GM18508 (cell line): ENCODE measurements around the gene TMEM87B.
"Not testable (repeated sequence)": the region's sequence is repeated elsewhere in the genome, so short reads cannot be mapped to it uniquely, and the experiment has no call there.

Experiments
- ATAC-seq: cut with Tn5 transposase; IDR thresholded peaks from one replicate; pipeline ENCODE4 v1.9.1; 2021; ENCODE audit warnings: moderate number of reproducible peaks; ENCODE audit not compliant: insufficient read depth, unreplicated experiment

TMEM87B gene

DNA sequence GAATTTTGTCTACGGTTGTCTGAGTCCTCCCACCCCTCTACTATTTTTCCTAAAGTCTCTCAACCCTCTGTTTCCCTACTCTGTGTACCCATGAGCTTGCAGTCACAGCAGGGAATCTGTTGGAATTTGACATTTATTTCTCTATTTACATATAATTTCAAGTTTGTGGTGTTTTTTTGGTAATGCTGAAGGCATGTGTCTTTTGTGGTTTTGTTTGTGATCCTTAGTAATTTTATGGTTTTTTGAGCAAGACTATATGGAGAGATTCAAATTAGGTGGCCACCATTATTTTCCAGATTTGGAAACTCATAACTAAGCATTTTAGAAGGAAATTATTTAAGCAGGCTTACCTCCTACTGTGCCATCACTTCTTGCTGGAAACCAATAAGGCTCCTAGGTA, 55.9 kb downstream of the TMEM87B start:
- no peak for ATAC-seq

DNA sequence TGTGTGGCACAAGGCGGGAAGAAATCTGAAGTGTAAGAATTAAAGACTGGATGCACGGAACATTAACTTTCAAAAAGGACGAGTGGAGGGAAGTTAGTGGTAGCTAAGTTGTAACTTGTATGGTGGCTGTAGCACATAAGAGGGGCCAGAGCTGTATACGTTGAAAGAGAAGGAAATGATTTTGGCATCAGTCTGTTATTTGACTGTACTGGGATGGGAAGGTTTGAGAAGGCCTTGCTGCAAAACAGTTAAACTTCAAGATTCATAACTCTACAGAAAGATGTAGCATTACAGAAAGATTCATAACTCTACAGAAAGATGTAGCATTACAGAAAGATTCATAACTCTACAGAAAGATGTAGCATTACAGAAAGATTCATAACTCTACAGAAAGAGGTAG, 58.3 kb downstream of the TMEM87B start:
- ATAC-seq: not testable (repeated sequence)

DNA sequence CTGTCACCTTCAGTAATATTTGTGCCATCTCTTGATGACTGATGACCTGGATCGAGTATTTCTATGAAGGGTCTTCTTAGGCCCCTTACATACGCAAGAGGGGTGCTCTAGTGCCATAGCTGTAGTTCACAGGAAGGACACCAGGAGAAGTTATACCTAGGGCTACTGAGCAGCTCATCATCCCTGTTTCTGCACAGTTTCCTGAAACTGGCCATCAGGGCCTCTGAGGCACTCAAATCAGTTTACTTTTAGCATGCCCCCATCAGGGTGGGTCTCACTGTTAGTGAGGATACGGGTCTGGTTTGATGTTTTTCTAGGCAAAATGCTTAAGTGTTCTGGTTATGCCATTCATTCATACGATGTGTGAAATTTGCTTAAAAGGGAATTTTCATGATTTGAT, 63.1 kb downstream of the TMEM87B start:
- no peak for ATAC-seq

DNA sequence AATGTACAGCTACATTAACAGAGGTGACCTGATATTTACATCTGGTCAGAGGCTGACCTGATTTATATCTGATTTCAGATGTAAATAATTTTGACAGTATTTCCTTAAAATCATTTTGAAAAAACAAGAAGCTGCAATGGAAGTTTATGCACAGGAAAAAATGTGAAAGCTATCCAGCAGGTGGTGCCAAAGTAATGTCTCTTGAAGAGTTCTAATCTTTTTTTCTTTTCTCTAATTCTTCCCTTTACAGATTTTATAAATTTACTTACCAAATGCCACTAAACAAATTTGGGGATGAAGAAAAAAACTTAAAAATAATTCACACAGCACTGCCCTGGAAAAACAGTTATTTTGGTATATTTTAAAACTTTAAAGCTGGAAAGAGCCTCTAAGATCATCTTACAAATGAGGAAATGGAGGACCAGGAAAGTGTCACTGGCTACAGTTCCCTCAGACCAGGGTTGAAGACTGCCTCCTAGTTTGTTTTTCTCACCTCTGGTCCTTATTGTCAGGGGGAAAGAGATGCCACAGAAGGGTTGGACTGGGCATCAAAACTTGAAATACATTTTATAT, 66.7 kb downstream of the TMEM87B start:
- no peak for ATAC-seq

DNA sequence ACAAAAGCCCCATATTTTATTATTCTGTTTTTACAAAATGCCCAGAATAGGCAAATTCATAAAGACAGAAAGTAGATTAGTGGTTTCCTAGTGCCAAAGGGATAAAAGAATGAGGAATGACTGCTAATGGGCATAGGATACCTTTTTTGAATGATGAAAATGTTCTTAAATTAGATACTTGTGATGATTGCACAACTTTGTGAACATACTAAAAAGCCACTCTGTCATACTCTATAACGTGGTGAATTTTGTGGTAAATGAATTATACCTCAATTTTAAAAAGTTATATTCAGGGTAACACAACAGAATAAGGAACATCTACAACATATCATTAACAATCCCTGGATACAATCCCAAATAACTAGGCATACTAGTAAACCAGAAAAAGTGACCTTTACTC, 74.0 kb downstream of the TMEM87B start:
- no peak for ATAC-seq

DNA sequence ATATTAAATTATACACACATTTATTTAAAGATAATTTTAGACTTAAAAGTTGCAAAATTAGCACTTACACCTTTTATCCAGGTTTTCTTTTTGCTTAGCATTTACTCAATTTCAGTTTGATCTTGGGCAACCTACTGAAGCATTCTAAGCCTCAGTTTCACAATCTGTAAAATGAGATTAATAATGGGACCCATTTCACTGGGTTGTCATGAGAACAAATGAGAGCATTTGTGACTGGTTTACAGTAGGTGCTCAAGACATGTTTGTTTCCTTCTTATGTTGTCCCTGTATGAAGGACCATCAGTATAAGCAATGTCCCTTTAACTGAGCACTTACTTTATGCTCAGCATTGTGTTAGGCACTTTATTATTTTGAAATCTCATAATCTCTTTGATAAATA, 78.3 kb downstream of the TMEM87B start:
- ATAC-seq: no peak

- no peak for ATAC-seq
Observed at GRCh38 chr2:112134120-112134519, 79.1 kb downstream of the TMEM87B start.

DNA sequence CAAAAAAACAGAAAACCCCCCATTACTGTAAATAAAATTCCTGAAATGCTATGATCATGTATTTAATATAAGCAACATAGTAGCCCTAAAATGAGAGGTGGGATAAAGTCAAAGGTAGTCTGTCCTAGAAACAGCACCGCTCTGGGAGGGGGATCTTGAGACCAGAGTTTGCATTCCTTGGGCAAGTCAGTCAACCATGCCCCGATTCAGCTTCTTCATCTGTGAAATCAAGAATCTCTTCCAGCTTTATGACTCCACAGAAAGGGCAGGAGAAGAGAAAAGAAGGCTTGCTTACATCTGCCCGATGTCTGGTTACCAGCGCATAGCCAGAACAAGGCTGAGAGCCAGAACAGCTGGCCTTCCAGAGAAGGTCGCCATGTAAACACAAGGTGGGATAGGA, 81.0 kb downstream of the TMEM87B start:
- no peak for ATAC-seq

DNA sequence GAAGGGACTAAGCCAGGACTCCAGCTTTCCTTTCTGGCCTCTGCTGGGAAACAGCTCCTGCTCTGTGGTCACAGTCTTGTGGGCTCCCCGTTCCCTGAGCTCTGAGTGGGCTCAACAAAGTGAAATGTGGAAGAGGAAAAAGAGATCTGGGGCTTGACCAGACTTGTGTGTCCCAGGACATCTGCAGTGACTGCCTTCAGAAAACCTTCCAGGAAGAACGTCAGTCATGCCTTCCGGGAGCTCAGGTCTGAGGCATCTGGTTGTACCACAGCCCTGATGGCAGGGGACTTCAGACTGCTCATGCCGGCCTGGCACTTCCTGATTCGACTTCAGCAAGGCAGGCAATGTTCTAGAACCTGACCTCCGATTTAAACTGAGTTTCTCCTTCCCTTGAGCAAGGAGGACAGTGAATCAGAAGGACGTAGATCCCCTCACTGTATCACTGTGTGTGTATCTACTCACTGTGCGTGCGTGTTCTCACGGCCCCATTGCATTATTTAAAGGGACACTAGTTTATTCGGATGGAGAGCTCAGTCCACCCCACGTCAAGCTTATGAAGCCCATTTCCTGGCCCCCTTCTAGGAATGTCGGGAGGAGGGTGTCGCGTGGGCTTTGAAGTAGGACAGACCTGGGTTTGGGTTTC, 82.6 kb downstream of the TMEM87B start:
- ATAC-seq: no peak

- no peak for ATAC-seq
Observed at GRCh38 chr2:112138159-112139032, 83.3 kb downstream of the TMEM87B start, which contains the start of gene FBLN7. FBLN7 (plus strand) TSS chr2:112138385; CDS start chr2:112138656, 271 bp downstream.

DNA sequence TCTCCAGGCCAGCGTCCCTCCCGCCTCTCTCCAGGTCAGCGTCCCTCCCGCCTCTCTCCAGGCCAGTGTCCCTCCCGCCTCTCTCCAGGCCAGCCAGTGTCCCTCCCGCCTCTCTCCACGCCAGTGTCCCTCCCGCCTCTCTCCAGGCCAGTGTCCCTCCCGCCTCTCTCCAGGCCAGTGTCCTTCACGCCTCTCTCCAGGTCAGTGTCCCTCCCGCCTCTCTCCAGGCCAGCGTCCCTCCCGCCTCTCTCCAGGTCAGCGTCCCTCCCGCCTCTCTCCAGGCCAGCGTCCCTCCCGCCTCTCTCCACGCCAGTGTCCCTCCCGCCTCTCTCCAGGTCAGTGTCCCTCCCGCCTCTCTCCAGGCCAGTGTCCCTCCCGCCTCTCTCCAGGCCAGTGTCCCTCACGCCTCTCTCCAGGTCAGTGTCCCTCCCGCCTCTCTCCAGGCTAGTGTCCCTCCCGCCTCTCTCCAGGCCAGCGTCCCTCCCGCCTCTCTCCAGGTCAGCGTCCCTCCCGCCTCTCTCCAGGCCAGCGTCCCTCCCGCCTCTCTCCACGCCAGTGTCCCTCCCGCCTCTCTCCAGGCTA, 84.1 kb downstream of the TMEM87B start:
- not testable (repeated sequence) for ATAC-seq

DNA sequence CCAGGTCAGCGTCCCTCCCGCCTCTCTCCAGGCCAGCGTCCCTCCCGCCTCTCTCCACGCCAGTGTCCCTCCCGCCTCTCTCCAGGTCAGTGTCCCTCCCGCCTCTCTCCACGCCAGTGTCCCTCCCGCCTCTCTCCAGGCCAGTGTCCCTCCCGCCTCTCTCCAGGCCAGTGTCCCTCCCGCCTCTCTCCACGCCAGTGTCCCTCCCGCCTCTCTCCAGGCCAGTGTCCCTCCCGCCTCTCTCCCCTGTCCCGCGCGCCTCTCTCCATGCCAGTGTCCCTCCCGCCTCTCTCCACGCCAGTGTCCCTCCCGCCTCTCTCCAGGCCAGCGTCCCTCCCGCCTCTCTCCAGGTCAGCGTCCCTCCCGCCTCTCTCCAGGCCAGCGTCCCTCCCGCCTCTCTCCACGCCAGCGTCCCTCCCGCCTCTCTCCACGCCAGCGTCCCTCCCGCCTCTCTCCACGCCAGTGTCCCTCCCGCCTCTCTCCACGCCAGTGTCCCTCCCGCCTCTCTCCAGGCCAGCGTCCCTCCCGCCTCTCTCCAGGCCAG, 84.7 kb downstream of the TMEM87B start:
- ATAC-seq: not testable (repeated sequence)

DNA sequence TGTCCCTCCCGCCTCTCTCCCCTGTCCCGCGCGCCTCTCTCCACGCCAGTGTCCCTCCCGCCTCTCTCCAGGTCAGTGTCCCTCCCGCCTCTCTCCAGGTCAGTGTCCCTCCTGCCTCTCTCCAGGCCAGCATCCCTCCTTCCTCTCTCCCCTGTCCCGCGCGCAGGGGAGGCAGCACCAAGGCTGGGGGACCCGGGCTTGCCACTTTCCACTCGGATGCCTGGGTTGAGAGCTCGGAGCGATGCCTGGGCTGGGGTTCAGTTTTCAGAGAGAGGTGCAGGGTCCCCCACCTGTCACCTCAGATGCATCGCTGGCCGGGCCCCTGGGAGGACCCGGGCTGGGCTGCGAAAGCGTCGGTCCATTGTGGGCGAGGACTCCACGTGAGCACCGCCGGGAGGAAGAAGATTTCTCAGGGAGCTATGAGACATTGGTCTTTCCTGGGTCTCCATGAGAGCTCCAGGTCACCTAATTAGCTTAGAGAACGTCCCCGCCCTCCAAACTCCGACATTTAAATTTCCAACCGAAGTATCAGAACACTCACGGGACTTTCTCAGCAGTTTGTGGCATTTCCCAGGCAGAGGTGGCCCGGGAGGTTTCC, 85.2 kb downstream of the TMEM87B start:
- ATAC-seq: no peak

DNA sequence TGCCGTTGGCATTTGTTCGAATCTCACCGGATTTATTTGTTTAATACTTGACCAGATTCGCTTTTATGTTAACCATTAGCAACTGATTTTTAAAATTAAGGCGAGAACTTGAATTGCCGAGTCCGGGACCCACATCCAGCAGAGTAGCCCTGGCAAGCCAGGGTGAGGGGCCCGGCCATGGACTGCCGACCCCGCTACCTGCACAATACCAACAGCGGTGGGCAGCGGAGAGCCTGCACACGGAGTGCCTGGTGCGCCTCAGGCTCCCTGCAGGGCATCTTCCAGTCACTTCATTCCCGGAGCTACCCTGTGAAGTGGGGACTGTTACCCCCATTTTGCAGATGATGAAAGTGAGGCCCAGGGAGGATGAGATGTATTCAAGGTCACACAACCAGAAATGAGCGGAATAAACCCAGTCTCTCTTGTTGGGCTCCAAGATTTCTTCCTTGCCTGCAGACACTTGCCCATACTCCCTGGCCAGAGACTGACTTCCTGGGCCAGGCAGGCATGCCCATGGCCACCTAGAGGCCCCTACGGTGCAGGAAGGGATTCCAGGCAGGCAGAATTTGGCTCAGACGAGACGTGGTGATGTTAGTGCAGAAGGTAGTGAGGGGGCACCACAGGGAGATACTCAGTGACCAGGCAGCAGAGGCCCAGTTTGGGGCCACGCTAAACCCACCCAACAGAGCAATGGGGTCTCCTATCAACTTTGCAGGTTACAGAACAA, 86.0 kb downstream of the TMEM87B start:
- no peak for ATAC-seq

GRCh38 chr2:112141626-112142007, 86.5 kb downstream of the TMEM87B start:
- ATAC-seq: no peak

GRCh38 chr2:112142525-112143078, 87.5 kb downstream of the TMEM87B start:
- ATAC-seq: no peak

- no peak for ATAC-seq
Observed at GRCh38 chr2:112143150-112143549, 88.1 kb downstream of the TMEM87B start.

GRCh38 chr2:112144966-112145365, 89.9 kb downstream of the TMEM87B start:
- no peak for ATAC-seq

DNA sequence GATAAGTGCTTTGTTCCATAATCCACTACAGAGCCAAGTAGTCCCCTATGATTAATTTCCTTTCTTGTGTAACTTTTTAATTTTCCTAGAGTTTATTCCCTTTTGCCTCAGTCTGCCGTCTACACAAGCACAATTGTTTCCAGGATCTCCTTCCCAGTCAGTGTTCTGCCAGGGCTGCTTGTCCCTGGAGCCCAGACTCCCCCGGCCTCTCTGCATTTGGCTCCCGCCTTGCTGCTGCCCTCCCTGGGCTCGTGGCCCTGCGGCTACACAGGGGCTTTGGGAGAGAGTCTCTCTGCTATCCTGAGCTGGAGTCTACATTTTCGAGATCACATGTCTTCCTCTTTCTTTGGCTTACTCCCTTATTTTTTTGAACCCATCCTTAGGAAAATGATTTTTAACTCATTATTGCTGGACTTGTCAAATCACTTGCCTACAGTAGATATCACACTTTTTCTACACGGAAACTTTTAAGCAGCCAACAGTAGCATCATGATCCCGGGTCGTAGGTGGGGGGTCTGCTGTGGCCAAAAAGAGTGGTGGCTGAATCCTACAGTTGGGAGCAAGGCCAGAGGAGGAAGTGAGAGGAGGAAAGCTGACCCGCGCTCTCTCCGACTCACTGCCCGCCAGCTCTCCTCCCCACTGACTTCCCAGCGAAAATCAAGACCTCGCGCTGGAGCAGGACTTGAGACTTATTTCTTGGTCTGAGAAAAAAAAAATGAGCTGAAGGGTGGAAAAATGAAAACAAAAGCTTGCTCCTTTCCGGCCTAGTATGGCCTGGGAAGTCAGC, 92.5 kb downstream of the TMEM87B start:
- no peak for ATAC-seq
